Spleen (tissue), 11 donors: ENCODE measurements around the gene RNF126. TPM values are rescaled to one million over a fixed set of nuclear protein-coding genes. Genes with fewer than 3 reads are reported as not detected.
A peak's percentile ranks its signal among the peaks of the same experiment; 100 is the strongest.

ENCODE experiments used
- DNase-seq: peaks from one replicate; pipeline ENCODE4 v3.0.0-alpha.2; 2020
- H3K27ac ChIP-seq, 8 donors: fragments of 200-600 bp; sonication (generic) in 7 of 8; 1 replicate in 4 of 8; 2 replicates in 4 of 8; pipeline versions ENCODE4 v1.5.0 to v1.8.0; 2016 to 2021; ENCODE audit warnings: inconsistent platforms in 4 of 8, mild to moderate bottlenecking in 4 of 8, moderate library complexity in 1 of 8
- H3K27me3 ChIP-seq, 7 donors: fragments of 200-600 bp; sonication (generic) in 6 of 7; replicated peaks in 1 of 7; 1 replicate in 4 of 7; 2 replicates in 3 of 7; pipeline versions ENCODE4 v1.5.0 to v1.8.0; 2016 to 2021; ENCODE audit warnings: inconsistent platforms in 3 of 7, mild to moderate bottlenecking in 1 of 7
- H3K36me3 ChIP-seq, 6 donors: fragments of 200-600 bp; sonication (generic) in 5 of 6; 1 replicate in 4 of 6; 2 replicates in 2 of 6; pipeline versions ENCODE4 v1.5.0 to v1.8.0; 2016 to 2021; ENCODE audit warnings: inconsistent platforms in 2 of 6
- H3K4me1 ChIP-seq, 6 donors: fragments of 200-600 bp; sonication (generic) in 5 of 6; 1 replicate in 3 of 6; 2 replicates in 3 of 6; pipeline versions ENCODE4 v1.5.0 to v1.8.0; 2016 to 2021; ENCODE audit warnings: inconsistent platforms in 3 of 6
- H3K4me3 ChIP-seq, 8 donors: fragments of 200-600 bp; sonication (generic) in 7 of 8; 1 replicate in 4 of 8; 2 replicates in 4 of 8; pipeline versions ENCODE4 v1.5.0 to v1.8.0; 2016 to 2021; ENCODE audit warnings: inconsistent platforms in 4 of 8, mild to moderate bottlenecking in 4 of 8, moderate library complexity in 2 of 8
- H3K9me3 ChIP-seq, 8 donors: fragments of 200-600 bp; sonication (generic) in 7 of 8; 1 replicate in 4 of 8; 2 replicates in 4 of 8; pipeline versions ENCODE4 v1.5.0 to v1.8.0; 2016 to 2021; ENCODE audit warnings: inconsistent platforms in 4 of 8
- POLR2A ChIP-seq, 3 donors: fragments of 450-650 bp; IDR thresholded peaks; one replicate each; pipeline ENCODE4 v1.5.1; 2017; ENCODE audit warnings: antibody characterized with exemption in 3 of 3, mild to moderate bottlenecking in 1 of 3
- POLR2AphosphoS5 ChIP-seq, 3 donors: sonication (generic); formaldehyde crosslinking; IDR thresholded peaks; one replicate each; pipeline ENCODE4 v1.5.1; 2017; ENCODE audit warnings: antibody characterized with exemption in 3 of 3
- WGBS, 5 donors: extraction: QIAGEN DNeasy Blood & Tissue Kit in 3 of 5; methylation state at CpG; one replicate each; pipeline versions ENCODE4 v1.1.5 to v1.1.7; 2013 to 2018; 5-methylcytosine and 5-hydroxymethylcytosine counted together
- intact Hi-C: fragments of 100-400 bp; cut with DNase I; formaldehyde crosslinking; loops from one replicate; pipeline ENCODE4 v1.15.0; 2023; ENCODE audit warnings: low total_unique reads
- polyA plus RNA-seq, 3 donors: library from polyadenylated mRNA; stranded (reverse); fragments of 200-250 nt; gene quantifications; one replicate each; pipeline ENCODE4 v1.2.1, GENCODE V29; 2013
- total RNA-seq, 7 donors: library from RNA; depleted of rRNA in 3 of 7; stranded (reverse); fragments of >200 nt in 3 of 7; fragmentation: NEBNext Ultra II Directional in 4 of 7; extraction: Animal tissue kit (Norgen Biotek cat#: 25700) in 4 of 7; gene quantifications; one replicate each; pipeline versions ENCODE4 v1.1.0 to v1.2.1, GENCODE V29; 2016 to 2021
- TF ChIP-seq, protein P1 (sequence below), 11 experiments: fragments of 200-600 bp in 7 of 11; fragments of 450-650 bp in 4 of 11; sonication (generic) in 4 of 11; IDR thresholded peaks in 8 of 11; conservative IDR thresholded peaks in 3 of 11; 1 replicate in 7 of 11; 2 replicates in 4 of 11; pipeline versions ENCODE4 v1.4.0 to v1.8.0; 2016 to 2021; ENCODE audit warnings: antibody characterized with exemption in 11 of 11, inconsistent platforms in 4 of 11, mild to moderate bottlenecking in 1 of 11
- donor health status: healthy with polysubstance abuse.
- donor health status: DM: no; HTN: no; CAD: no; lungs with moderate emphysema.
- donor health status: DM: no; HTN: no; CAD: no.
- donor health status: Bipolar disorder and iron deficiency.
- donor health status: healthy.
- donor health status: DM: no; HTN: no; CAD: no.
- donor health status: DM: yes; HTN: yes; CAD: no.

RNF126 gene
- total and polyA plus RNA-seq, 10 donors: 38.1 to 95.1 (median 54.8) TPM

DNA sequence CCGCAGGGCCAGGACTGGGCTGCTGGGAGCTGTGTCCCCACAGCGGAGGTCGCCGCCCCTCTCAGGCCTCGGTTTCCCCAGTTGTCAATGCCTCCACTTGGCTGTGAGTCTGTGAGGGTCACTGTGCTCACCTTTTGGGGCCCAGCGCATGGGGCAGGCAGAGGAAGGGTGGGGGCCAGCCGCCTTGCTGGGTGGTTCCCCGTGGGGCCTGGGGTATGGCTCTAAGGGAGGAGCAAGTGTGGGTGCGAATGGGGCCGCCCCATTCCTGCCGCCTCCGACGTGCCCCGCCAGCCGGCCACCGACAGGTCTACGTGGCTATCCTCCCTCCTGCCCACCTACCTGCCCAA, 24.1 kb downstream of the RNF126 start:
- H3K36me3 ChIP-seq: peaks cover 0 to 9% (median 0%) of the 10 kb centered on the region in 6 donors
- H3K4me1 ChIP-seq: peaks cover 14 to 40% (median 26%) of the 10 kb centered on the region in 6 donors
- intact Hi-C loops: no loop called here
- TF ChIP-seq POLR2A (IDR thresholded peaks at IDR 0.05) (no peak), POLR2AphosphoS5 (IDR thresholded peaks at IDR 0.05) (no peak)
- TF ChIP-seq, protein P1, sequence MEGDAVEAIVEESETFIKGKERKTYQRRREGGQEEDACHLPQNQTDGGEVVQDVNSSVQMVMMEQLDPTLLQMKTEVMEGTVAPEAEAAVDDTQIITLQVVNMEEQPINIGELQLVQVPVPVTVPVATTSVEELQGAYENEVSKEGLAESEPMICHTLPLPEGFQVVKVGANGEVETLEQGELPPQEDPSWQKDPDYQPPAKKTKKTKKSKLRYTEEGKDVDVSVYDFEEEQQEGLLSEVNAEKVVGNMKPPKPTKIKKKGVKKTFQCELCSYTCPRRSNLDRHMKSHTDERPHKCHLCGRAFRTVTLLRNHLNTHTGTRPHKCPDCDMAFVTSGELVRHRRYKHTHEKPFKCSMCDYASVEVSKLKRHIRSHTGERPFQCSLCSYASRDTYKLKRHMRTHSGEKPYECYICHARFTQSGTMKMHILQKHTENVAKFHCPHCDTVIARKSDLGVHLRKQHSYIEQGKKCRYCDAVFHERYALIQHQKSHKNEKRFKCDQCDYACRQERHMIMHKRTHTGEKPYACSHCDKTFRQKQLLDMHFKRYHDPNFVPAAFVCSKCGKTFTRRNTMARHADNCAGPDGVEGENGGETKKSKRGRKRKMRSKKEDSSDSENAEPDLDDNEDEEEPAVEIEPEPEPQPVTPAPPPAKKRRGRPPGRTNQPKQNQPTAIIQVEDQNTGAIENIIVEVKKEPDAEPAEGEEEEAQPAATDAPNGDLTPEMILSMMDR (IDR thresholded peaks at IDR 0.05 in 8 of 11, conservative IDR thresholded peaks at IDR 0.05 in 3 of 11): no peak
- H3K27me3 ChIP-seq: peaks cover 0 to 14% (median 0%) of the 10 kb centered on the region in 7 donors
- no peak for DNase-seq
- no peaks in the 10 kb centered on the region for H3K9me3 ChIP-seq
- H3K27ac ChIP-seq: no peak overlapping the region
- peak overlapping the region in 5 of 8 donors; percentile 41 to 72 (median 52) for H3K4me3 ChIP-seq
- 60 to 77% (median 69%) methylated on average over 5 to 17 of the region's 17 CpGs for WGBS, 5 donors

DNA sequence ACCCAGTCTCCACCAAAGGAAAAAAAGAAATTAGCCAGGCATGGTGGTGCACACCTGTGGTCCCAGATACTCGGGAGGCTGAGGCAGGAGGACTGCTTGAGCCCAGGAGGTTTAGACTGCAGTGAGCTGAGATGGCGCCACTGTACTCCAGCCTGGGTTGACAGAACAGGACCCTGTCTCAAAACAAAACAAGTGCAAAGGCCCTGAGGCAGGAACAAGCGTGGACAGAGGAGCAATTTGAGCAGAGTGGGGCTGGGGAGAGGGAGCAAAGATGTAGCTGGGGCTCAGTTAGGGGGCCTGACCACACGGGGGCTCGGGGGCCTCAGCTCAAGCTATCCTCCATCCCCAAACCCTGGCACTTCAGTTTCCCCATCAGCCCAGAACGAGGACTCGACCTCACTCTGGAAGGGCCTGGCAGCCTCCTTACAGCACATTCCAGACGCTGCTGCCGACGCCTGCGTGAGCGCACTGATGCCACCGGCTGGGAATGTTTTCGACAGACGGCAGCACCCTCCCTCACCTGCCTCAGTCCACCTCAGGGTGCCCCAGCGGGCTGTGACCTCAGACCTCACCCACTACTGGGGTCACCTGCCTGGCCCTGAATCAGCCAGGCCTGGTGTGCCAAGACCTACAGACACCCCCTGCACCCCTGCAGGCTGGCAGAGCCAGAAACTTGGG, 27.9 kb downstream of the RNF126 start:
- Histone ChIP-seq H3K36me3 (peaks cover 0 to 15% (median 0%) of the 10 kb centered on the region in 6 donors), H3K4me1 (peaks cover 27 to 62% (median 49%) of the 10 kb centered on the region in 6 donors), H3K27me3 (peaks cover 0 to 12% (median 0%) of the 10 kb centered on the region in 7 donors), H3K9me3 (no peaks in the 10 kb centered on the region), H3K4me3 (no peak overlapping the region), H3K27ac (no peak overlapping the region)
- TF ChIP-seq, protein P1 (IDR thresholded peaks at IDR 0.05 in 8 of 11, conservative IDR thresholded peaks at IDR 0.05 in 3 of 11): no peak
- TF ChIP-seq POLR2AphosphoS5 (IDR thresholded peaks at IDR 0.05) (no peak), POLR2A (IDR thresholded peaks at IDR 0.05) (no peak)
- no peak for DNase-seq
- intact Hi-C loops: no loop called here
- WGBS, 5 donors: 84 to 92% (median 90%) methylated on average over 11 to 16 of the region's 16 CpGs

DNA sequence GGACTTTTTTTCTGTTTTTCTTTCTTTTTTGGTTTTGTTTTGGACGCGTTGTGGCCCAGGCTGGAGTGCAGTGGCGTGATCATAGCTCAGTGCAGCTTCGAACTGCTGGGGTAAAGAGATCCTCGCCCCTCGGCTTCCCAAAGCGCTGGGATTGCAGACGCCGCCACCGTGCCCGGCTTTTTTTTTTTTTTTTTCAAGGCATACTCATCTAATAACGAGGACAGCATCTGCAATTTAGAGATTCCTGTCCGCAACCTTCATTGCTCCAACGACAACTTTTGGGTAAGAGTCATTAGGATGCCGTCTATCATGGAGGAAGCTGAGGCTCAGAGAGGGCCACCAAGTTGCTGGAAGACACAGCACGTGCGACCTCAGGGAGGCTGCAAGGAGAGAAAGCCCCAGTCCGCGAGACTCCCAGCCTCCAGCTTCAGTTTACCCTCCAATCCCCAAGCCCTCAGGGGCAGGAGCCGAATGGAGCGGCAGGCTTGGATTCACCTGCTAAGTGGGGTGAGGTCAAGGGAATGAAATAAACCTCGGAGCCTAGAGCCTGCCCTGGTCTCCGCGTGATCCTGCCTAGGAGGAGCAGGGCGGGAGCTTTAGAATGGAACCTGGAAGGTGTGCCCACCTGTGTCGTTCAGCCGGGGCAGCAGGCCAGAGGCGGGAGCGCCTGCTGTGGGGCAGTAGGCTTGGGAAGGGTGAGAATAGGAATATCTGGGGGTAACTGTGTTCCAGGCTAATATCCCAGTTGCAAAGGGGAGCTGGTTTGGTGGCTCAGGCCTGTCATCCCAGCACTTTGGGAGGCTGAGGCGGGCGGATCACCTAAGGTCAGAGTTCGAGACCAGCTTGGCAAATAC, 29.0 kb downstream of the RNF126 start:
- no peak for TF ChIP-seq POLR2A (IDR thresholded peaks at IDR 0.05)
- TF ChIP-seq, protein P1 (IDR thresholded peaks at IDR 0.05 in 8 of 11, conservative IDR thresholded peaks at IDR 0.05 in 3 of 11): no peak
- no peak for TF ChIP-seq POLR2AphosphoS5 (IDR thresholded peaks at IDR 0.05)

More for the DNA sequence above, 29.0 kb downstream of the RNF126 start:
- Histone ChIP-seq H3K9me3 (no peaks in the 10 kb centered on the region), H3K27me3 (peaks cover 0 to 6% (median 0%) of the 10 kb centered on the region in 7 donors), H3K4me3 (peak overlapping the region; percentile 82 to 99 (median 96)), H3K36me3 (peaks cover 0 to 26% (median 8%) of the 10 kb centered on the region in 6 donors), H3K27ac (peak overlapping the region in 7 of 8 donors; percentile 55 to 85 (median 81)), H3K4me1 (peaks cover 23 to 63% (median 41%) of the 10 kb centered on the region in 6 donors)
- WGBS, 5 donors: 29 to 32% (median 30%) methylated on average over 31 to 32 of the region's 32 CpGs
- intact Hi-C loops: no loop called here
- no peak for DNase-seq
